Gastrocnemius medialis (tissue), 4 donors: Measurements from ENCODE around the gene GNAT1. TPM values are rescaled to one million over a fixed set of nuclear protein-coding genes. Genes with fewer than 3 reads are reported as not detected.
"Not testable (repeated sequence)": the region's sequence is repeated elsewhere in the genome, so short reads cannot be mapped to it uniquely, and the experiment has no call there.

Experiments
- ATAC-seq, 2 donors: fragments of 150-250 bp; one replicate each; pipeline ENCODE4 v1.9.1; 2016
- DNase-seq, 2 donors: peaks; one replicate each; pipeline ENCODE4 v3.0.0-alpha.2; 2019
- H3K27ac ChIP-seq, 4 donors: fragments of 200-600 bp; sonication (generic); 1 replicate in 1 of 4; 2 replicates in 3 of 4; pipeline ENCODE4 v1.5.1; 2016 to 2018; ENCODE audit warnings: mild to moderate bottlenecking in 2 of 4, moderate library complexity in 1 of 4
- H3K27me3 ChIP-seq, 3 donors: fragments of 200-600 bp; sonication (generic) in 2 of 3; 1 replicate in 1 of 3; 2 replicates in 2 of 3; pipeline versions ENCODE4 v1.5.1 to v1.6.0; 2016 to 2019; ENCODE audit warnings: mild to moderate bottlenecking in 1 of 3, moderate library complexity in 1 of 3
- H3K36me3 ChIP-seq, 2 donors: fragments of 200-600 bp; sonication (generic) in 1 of 2; one replicate each; pipeline ENCODE4 v1.5.1; 2017 to 2018
- H3K4me1 ChIP-seq, 2 donors: fragments of 200-600 bp; sonication (generic) in 1 of 2; one replicate each; pipeline ENCODE4 v1.5.1; 2016 to 2017; ENCODE audit warnings: mild to moderate bottlenecking in 2 of 2
- H3K4me3 ChIP-seq, 4 donors: fragments of 200-600 bp; sonication (generic) in 3 of 4; 1 replicate in 1 of 4; 2 replicates in 3 of 4; pipeline ENCODE4 v1.5.1; 2016 to 2019; ENCODE audit warnings: mild to moderate bottlenecking in 2 of 4
- H3K9me3 ChIP-seq, 3 donors: fragments of 200-600 bp; sonication (generic) in 2 of 3; 1 replicate in 1 of 3; 2 replicates in 2 of 3; pipeline ENCODE4 v1.5.1; 2016 to 2019
- POLR2A ChIP-seq, 2 donors: fragments of 450-650 bp; IDR thresholded peaks; one replicate each; pipeline ENCODE4 v1.6.1; 2017; ENCODE audit warnings: antibody characterized with exemption in 2 of 2, mild to moderate bottlenecking in 2 of 2, moderate library complexity in 2 of 2
- in situ Hi-C, 4 donors: fragments of 200-750 bp; cut with MboI; loops; one replicate each; pipeline versions ENCODE4 v1.15.0 to v1.8.0; 2017; ENCODE audit warnings: low sequenced_read_pairs in 4 of 4
- intact Hi-C: fragments of 100-400 bp; cut with DNase I; formaldehyde crosslinking; loops from one replicate; pipeline ENCODE4 v1.15.1; 2023; ENCODE audit warnings: low total_unique reads
- total RNA-seq, 4 donors: library from RNA; depleted of rRNA; stranded (reverse); fragments of >200 nt; gene quantifications; one replicate each; pipeline versions ENCODE4 v1.1.0 to v1.2.3, GENCODE V29; 2016
- TF ChIP-seq, protein P1 (sequence below), 5 experiments: fragments of 450-650 bp in 3 of 5; fragments of 200-600 bp in 2 of 5; sonication (generic) in 2 of 5; IDR thresholded peaks in 4 of 5; conservative IDR thresholded peaks in 1 of 5; 1 replicate in 4 of 5; 2 replicates in 1 of 5; pipeline ENCODE4 v1.5.1; 2016 to 2019; ENCODE audit warnings: antibody characterized with exemption in 5 of 5, mild to moderate bottlenecking in 3 of 5, moderate library complexity in 3 of 5

The GNAT1 gene
- total RNA-seq, 4 donors from 2014 or later = not detected

DNA sequence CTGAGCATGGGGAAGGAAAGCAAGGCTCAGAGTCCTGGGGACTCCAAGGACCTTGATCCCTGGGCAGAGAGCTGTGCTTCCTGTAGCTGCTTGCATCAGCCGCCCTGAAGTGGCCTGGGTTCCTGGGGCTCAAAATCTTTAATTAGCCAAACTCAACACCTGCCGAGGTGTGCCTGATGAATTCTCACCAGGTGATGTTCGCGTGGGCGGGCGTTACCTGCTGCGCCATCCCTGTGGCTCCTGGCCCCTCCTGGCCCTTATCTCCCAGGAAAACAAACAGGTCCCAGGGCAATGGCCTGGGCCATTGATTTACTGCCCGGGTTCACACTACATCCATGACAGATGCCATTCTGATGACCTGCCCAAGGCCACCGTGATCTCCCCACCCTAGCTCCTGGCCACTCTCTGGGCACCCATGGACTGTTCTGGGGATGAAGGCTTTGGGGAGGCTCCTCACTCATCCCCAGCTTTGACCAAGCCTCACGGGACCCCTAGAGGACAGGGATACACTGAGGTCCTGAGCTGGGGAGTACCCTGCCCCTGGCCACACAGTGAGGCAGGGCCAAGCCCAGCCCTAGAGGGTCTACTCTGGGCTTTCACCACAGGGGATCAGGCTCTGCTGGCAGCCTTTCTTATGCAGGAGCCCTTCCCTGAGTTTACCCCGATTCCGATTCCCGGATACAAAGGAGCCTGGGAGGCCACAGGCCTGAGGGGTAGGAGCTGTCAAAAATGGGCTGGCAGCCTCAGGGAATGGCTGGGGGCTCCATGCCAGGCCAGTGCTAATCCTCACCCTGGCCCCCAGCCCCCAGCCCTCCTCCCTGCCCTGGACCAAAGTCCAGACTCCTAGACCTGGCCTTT, 19.3 kb downstream of the GNAT1 start:
- no peak overlapping the region for H3K4me3 ChIP-seq
- in situ Hi-C loops = no loop called here
- no peaks in the 10 kb centered on the region for H3K36me3 ChIP-seq
- ATAC-seq (no peak), DNase-seq (no peak)
- TF ChIP-seq, protein P1, sequence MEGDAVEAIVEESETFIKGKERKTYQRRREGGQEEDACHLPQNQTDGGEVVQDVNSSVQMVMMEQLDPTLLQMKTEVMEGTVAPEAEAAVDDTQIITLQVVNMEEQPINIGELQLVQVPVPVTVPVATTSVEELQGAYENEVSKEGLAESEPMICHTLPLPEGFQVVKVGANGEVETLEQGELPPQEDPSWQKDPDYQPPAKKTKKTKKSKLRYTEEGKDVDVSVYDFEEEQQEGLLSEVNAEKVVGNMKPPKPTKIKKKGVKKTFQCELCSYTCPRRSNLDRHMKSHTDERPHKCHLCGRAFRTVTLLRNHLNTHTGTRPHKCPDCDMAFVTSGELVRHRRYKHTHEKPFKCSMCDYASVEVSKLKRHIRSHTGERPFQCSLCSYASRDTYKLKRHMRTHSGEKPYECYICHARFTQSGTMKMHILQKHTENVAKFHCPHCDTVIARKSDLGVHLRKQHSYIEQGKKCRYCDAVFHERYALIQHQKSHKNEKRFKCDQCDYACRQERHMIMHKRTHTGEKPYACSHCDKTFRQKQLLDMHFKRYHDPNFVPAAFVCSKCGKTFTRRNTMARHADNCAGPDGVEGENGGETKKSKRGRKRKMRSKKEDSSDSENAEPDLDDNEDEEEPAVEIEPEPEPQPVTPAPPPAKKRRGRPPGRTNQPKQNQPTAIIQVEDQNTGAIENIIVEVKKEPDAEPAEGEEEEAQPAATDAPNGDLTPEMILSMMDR (IDR thresholded peaks at IDR 0.05 in 4 of 5, conservative IDR thresholded peaks at IDR 0.05 in 1 of 5) = no peak
- TF ChIP-seq POLR2A (IDR thresholded peaks at IDR 0.05) = no peak
- no peaks in the 10 kb centered on the region for H3K27me3 ChIP-seq
- intact Hi-C loops = no loop called here
- peak overlapping the region in 3 of 4 donors; percentile 37 to 97 (median 45) for H3K27ac ChIP-seq
- H3K9me3 ChIP-seq = no peaks in the 10 kb centered on the region
- H3K4me1 ChIP-seq = peaks cover 54 to 74% of the 10 kb centered on the region in 2 donors

DNA sequence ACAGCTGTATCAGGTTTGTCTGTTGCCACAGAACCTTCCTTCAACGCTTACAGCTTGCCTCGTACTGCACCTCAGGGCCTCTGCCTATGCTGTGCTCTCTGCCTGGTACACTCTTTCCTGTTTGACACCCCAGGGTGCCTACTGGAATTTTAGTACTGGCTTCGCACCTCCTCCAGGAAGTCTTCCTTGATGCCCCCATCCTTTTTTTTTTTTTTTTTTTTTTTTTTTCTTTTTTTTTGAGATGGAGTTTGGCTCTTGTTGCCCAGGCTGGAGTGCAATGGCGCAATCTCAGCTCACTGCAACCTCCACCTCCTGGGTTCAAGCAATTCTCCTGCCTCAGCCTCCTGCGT, 19.9 kb downstream of the GNAT1 start:
- H3K4me3 ChIP-seq, H3K36me3 ChIP-seq, H3K27me3 ChIP-seq, in situ Hi-C loops, ATAC-seq, H3K9me3 ChIP-seq, intact Hi-C loops, DNase-seq: not testable (repeated sequence)
- Histone ChIP-seq H3K4me1 (peaks cover 54 to 69% of the 10 kb centered on the region in 2 donors), H3K27ac (peak overlapping the region in 3 of 4 donors; percentile 37 to 97 (median 45))

DNA sequence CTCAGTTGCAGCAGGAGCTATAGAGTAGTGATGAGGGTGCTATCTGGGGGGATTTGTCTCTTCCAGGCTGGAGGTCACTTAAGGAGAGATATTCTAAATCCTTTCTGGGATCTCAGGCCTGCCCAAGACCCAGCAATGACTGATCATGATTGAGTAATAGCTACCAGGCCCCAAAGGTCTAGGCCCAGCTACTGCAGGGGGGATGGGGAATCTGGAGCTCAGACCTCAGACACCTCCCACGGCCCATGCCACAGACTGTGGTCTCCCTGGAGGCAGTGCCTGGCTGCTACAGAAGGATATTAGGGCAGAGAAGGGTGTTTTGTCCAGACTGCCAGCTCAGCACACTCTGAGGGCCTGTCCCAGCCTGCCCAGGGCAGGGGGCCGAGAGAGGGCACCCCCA, 20.5 kb downstream of the GNAT1 start:
- H3K4me3 ChIP-seq = no peak overlapping the region
- H3K9me3 ChIP-seq = no peaks in the 10 kb centered on the region
- peak overlapping the region in 2 of 4 donors; percentile 64 to 84 for H3K27ac ChIP-seq
- H3K27me3 ChIP-seq = no peaks in the 10 kb centered on the region
- in situ Hi-C loops = no loop called here
- ATAC-seq = no peak
- DNase-seq = no peak
- intact Hi-C loops = no loop called here
- H3K4me1 ChIP-seq = peaks cover 54 to 63% of the 10 kb centered on the region in 2 donors
- no peaks in the 10 kb centered on the region for H3K36me3 ChIP-seq
- TF ChIP-seq POLR2A (IDR thresholded peaks at IDR 0.05) = no peak
- TF ChIP-seq, protein P1 (IDR thresholded peaks at IDR 0.05 in 4 of 5, conservative IDR thresholded peaks at IDR 0.05 in 1 of 5) = no peak

DNA sequence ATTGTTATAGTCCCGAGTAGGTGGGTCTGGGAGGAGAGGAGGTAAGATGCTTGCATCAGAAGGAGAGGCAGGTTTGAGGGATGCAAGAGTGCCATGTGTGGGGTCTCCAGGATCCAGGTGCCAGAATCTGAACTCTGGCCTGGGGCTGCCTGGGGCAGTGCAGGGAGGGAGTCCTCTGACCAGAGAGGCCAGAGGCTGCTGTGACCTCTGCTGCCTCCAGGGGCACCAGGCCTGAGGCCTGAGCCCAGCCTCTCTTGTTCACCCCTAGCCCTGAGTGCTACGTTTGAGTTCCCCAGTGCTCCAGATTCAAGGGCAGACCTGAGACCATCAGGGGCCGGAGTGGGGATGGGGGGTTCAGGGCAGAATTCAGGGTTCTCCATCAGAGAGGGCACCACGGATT, 21.1 kb downstream of the GNAT1 start:
- Histone ChIP-seq H3K9me3 (no peaks in the 10 kb centered on the region), H3K4me3 (no peak overlapping the region), H3K4me1 (peaks cover 52 to 57% of the 10 kb centered on the region in 2 donors), H3K36me3 (no peaks in the 10 kb centered on the region), H3K27me3 (no peaks in the 10 kb centered on the region), H3K27ac (peak overlapping the region in 3 of 4 donors; percentile 30 to 84 (median 64))
- TF ChIP-seq, protein P1 (IDR thresholded peaks at IDR 0.05 in 4 of 5, conservative IDR thresholded peaks at IDR 0.05 in 1 of 5) = peak in 1 of 5 experiments; percentile 16
- TF ChIP-seq POLR2A (IDR thresholded peaks at IDR 0.05) = no peak
- intact Hi-C loops = no loop called here
- DNase-seq (no peak), ATAC-seq (no peak)
- in situ Hi-C loops = no loop called here

DNA sequence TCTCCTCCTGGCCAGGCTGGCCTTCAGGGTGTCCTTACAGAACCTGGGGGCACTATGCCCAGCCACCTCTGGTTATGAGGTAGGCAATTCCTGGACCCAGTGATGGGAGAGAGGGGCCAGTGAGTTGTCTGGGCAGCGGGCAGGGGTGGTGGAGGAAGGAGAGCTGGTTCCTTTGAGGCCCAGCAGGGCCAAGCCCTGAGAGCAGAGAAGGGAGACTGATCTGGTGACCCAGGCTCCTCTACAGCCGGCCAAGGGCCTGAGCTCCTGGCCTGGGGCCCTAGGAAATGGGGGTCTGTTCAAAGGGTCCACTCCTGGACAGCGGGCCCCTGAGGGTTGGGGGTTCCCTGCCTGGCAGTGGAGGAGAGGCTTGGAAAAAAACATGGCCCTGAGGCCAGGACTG, 21.6 kb downstream of the GNAT1 start:
- Histone ChIP-seq H3K27ac (peak overlapping the region in 3 of 4 donors; percentile 30 to 84 (median 64)), H3K27me3 (no peaks in the 10 kb centered on the region), H3K4me1 (peaks cover 49 to 53% of the 10 kb centered on the region in 2 donors), H3K4me3 (no peak overlapping the region), H3K9me3 (no peaks in the 10 kb centered on the region), H3K36me3 (no peaks in the 10 kb centered on the region)
- no peak for DNase-seq
- ATAC-seq = peak in 1 of 2 donors; percentile 19
- in situ Hi-C loops (no loop called here), intact Hi-C loops (no loop called here)
- TF ChIP-seq, protein P1 (IDR thresholded peaks at IDR 0.05 in 4 of 5, conservative IDR thresholded peaks at IDR 0.05 in 1 of 5) = no peak
- TF ChIP-seq POLR2A (IDR thresholded peaks at IDR 0.05) = no peak
